Peyer's patch (tissue), 4 donors: Measurements from ENCODE around the gene HTRA1.

ENCODE experiments used
- CTCF ChIP-seq, 6 experiments: fragments of 450-650 bp in 4 of 6; fragments of 200-600 bp in 2 of 6; sonication (generic) in 1 of 6; IDR thresholded peaks; one replicate each; pipeline ENCODE4 v1.5.1; 2017 to 2019; ENCODE audit warnings: antibody characterized with exemption in 6 of 6, mild to moderate bottlenecking in 3 of 6, moderate library complexity in 1 of 6
- POLR2A ChIP-seq, 2 donors: fragments of 450-650 bp; IDR thresholded peaks; one replicate each; pipeline ENCODE4 v1.5.1; 2017; ENCODE audit warnings: antibody characterized with exemption in 2 of 2, mild to moderate bottlenecking in 2 of 2, moderate library complexity in 2 of 2

GRCh38 chr10:122524811-122525210 is 63.5 kb downstream of the HTRA1 start:
- TF ChIP-seq CTCF (IDR thresholded peaks at IDR 0.05) (no peak), POLR2A (IDR thresholded peaks at IDR 0.05) (no peak)
